ENCODE results near the gene RCN2.

RCN2 gene

GRCh38 chr15:76993114-76993725, 61.7 kb downstream of the RCN2 start:
- TF ChIP-seq, protein P1, sequence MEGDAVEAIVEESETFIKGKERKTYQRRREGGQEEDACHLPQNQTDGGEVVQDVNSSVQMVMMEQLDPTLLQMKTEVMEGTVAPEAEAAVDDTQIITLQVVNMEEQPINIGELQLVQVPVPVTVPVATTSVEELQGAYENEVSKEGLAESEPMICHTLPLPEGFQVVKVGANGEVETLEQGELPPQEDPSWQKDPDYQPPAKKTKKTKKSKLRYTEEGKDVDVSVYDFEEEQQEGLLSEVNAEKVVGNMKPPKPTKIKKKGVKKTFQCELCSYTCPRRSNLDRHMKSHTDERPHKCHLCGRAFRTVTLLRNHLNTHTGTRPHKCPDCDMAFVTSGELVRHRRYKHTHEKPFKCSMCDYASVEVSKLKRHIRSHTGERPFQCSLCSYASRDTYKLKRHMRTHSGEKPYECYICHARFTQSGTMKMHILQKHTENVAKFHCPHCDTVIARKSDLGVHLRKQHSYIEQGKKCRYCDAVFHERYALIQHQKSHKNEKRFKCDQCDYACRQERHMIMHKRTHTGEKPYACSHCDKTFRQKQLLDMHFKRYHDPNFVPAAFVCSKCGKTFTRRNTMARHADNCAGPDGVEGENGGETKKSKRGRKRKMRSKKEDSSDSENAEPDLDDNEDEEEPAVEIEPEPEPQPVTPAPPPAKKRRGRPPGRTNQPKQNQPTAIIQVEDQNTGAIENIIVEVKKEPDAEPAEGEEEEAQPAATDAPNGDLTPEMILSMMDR (IDR thresholded peaks at IDR 0.05; ENCODE audit: low read depth, low read length, missing control alignments), result no peak
- no peak for DNase-seq (ENCODE audit: extremely low read depth, low read depth)
- no peak overlapping the region for H3K4me3 ChIP-seq (replicated peaks; ENCODE audit: low read depth, low read length)

DNA sequence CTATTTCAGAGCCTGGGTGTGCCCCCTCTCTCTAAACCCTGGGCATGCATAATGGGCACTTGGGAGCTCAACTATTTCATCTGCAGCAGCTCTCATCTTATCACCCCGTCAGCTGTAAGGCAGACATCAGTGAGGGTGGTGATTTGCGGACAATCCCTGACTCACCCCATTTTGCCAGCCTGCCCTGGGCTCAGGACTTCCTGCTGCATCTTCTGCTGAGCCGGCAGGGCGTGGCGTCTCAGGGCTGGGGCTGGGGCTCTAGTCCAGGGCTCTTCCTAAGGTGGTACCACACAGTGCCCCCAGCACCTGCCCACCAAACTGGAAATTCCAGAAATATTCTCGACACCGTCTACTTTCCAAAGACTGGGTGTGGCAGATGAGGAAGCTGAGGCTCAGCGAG, 62.5 kb downstream of the RCN2 start:
- no peak for DNase-seq (ENCODE audit: extremely low read depth, low read depth)
- H3K4me3 ChIP-seq (replicated peaks; ENCODE audit: low read depth, low read length), result no peak overlapping the region
- TF ChIP-seq, protein P1 (IDR thresholded peaks at IDR 0.05; ENCODE audit: low read depth, low read length, missing control alignments), result no peak

- TF ChIP-seq, protein P1 (IDR thresholded peaks at IDR 0.05; ENCODE audit: low read depth, low read length, missing control alignments), result no peak
- no peak overlapping the region for H3K4me3 ChIP-seq (replicated peaks; ENCODE audit: low read depth, low read length)
- DNase-seq (ENCODE audit: extremely low read depth, low read depth), result no peak
These were observed 62.9 kb downstream of the RCN2 start for GRCh38 chr15:76994496-76994895.

DNA sequence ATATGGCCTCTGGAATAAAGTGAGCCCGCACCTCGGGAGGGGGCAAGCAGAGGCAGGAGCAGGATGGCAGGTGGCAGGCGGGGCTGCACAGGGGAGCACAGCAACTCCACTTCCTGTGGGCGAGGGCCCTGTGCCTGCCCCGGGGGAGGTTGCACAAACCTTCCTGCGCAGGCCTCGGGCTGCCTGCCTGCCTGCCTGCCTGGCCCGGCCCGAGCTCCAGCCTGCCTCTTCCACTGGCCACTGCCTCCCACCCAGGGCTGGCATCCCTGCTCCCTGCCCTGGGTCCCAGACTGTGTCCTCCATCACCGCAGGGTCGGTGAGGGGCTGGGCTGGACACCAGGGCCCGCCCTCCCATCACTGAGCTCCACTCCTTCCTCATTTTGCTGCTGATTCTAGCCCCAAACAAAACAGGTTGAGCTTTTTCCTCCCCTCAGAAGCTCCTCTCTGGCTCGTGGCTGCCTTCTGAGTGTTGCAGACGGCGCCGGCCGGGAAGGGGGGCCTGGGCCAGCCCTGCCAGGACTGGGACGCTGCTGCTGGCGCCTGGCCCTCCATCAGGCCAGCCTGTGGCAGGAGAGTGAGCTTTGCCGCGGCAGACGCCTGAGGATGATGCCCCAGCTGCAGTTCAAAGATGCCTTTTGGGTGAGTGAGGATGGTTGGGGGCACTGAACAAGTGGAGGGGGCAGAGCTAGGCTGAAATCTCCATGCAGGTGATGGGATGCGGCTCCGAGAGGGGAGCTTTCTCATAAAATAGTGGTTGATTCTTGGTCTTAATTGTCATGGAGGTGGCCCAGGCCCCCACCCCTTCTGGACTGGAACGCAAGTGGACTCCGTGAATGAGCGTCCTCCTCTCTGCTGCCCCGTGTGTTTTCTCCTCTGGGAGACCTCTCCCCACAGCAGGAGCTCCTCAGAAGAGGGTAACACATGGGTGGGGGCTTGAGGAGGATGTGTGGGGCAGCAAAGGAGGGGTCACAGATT, 63.7 kb downstream of the RCN2 start, which contains the start of gene PSTPIP1:
TSS of gene PSTPIP1 (plus strand) at position 156 of the 975 bp plus-strand sequence. CDS start at position 604, 448 bp downstream.
- H3K4me3 ChIP-seq (replicated peaks; ENCODE audit: low read depth, low read length), result no peak within 1 kb of the TSS
- TF ChIP-seq, protein P1 (IDR thresholded peaks at IDR 0.05; ENCODE audit: low read depth, low read length, missing control alignments), result no peak
- no peak for DNase-seq (ENCODE audit: extremely low read depth, low read depth)

- DNase-seq (ENCODE audit: extremely low read depth, low read depth), result no peak
- no peak overlapping the region for H3K4me3 ChIP-seq (replicated peaks; ENCODE audit: low read depth, low read length)
- TF ChIP-seq, protein P1 (IDR thresholded peaks at IDR 0.05; ENCODE audit: low read depth, low read length, missing control alignments), result no peak
These were observed 64.6 kb downstream of the RCN2 start for GRCh38 chr15:76996076-76996525.

DNA sequence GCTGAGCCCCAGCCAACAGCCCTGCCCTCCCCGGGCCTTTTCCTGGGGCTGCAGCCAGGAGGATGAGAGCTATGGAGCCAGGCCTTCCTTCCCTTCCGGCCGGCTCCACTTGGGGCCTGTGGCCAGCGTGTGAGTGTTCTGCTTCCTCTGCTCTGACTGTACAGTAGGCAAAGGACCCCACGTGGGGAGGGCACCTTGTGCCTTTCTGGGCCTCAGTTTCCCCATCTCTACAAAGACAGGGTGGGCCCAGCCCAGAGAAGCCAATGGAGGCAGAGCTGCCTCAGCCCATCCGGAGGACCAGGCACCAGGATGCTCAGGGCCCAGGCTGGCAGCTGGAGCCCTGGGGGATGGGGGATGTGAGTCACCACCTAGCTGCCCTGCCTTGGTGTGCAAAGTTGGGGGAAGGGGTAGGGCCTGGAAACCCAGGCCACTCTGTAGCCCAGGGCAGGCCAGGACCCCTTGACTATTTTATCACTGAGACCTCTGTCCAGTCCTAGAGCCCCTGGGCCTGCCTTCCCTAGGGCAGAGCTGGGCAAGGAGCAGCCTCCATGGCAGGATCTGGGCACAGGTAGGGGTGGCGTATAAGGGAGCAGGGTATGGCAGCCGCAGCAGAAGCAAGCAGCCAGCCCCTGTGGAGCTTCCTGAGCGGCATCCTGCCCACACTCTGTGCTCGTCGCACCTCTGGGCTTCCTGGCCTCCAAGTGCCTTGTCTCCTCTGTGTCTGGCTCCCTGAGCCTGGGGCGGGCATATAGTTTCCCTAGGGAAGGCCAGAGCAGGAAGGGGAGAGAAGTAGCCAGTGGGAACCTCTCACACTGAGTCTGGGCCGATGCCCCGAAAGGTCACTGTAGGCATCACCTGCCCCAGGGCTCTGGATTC, 65.2 kb downstream of the RCN2 start:
- DNase-seq (ENCODE audit: extremely low read depth, low read depth), result no peak
- no peak overlapping the region for H3K4me3 ChIP-seq (replicated peaks; ENCODE audit: low read depth, low read length)
- TF ChIP-seq, protein P1 (IDR thresholded peaks at IDR 0.05; ENCODE audit: low read depth, low read length, missing control alignments), result no peak

All from HFF-Myc (cell line).